Panc1 (cell line): ENCODE measurements around the gene MARCHF2. TPM values are rescaled to one million over a fixed set of nuclear protein-coding genes. Genes with fewer than 3 reads are reported as not detected.

Experiments used
- ATAC-seq: fragments of 200-7000 bp; cut with Tn5 transposase; 2 replicates; pipeline ENCODE4 v1.9.1; 2020; ENCODE audit warnings: mild to moderate bottlenecking, moderate library complexity
- BruUV-seq: library from RNA; stranded (reverse); fragments of 400-500 nt; replicated peaks from 2 replicates; lab custom pipeline; 2021; lab: Mats Ljungman, UMichigan
- CTCF ChIA-PET: fragments of 300-600 bp; sonication (Branson Sonifier 250); formaldehyde crosslinking; loops from one replicate; lab custom pipeline; 2022; ENCODE audit warnings: antibody characterized with exemption; lab: Charles Lee
- POLR2A ChIA-PET: fragments of 300-600 bp; sonication (Branson Sonifier 250); formaldehyde crosslinking; loops from one replicate; lab custom pipeline; 2022; ENCODE audit warnings: antibody characterized with exemption; lab: Charles Lee
- DNase-seq: peaks from one replicate; pipeline ENCODE4 v3.0.0-alpha.2; 2010; ENCODE audit warnings: low read depth, low spot score
- H3K27ac ChIP-seq: 2 replicates; pipeline ENCODE4 v1.5.1; 2011; ENCODE audit warnings: mild to moderate bottlenecking, low read length, inconsistent platforms
- H3K27me3 ChIP-seq: fragments of 200-500 bp; sonication (Bioruptor generic); 2 replicates; pipeline ENCODE4 v1.6.0; 2014; ENCODE audit warnings: low read length, inconsistent platforms; ENCODE audit not compliant: control insufficient read depth, insufficient read depth
- H3K36me3 ChIP-seq: fragments of 200-500 bp; sonication (Bioruptor generic); 2 replicates; pipeline ENCODE4 v1.5.1; 2014; ENCODE audit warnings: inconsistent platforms, mild to moderate bottlenecking, low read length, moderate library complexity; ENCODE audit not compliant: control insufficient read depth, insufficient read depth
- H3K4me1 ChIP-seq: 2 replicates; pipeline ENCODE4 v1.5.1; 2011; ENCODE audit warnings: inconsistent platforms, mild to moderate bottlenecking, low read length, moderate library complexity; ENCODE audit not compliant: control insufficient read depth, insufficient read depth
- H3K4me3 ChIP-seq, 2 experiments: 2 replicates each; pipeline ENCODE4 v1.5.1; 2011 to 2012; ENCODE audit warnings: low read depth in 2 of 2, low read length in 2 of 2, mild to moderate bottlenecking in 2 of 2, inconsistent platforms in 1 of 2, moderate library complexity in 1 of 2
- H3K9me3 ChIP-seq: fragments of 200-500 bp; sonication (Bioruptor generic); 2 replicates; pipeline ENCODE4 v1.5.1; 2014; ENCODE audit warnings: low read depth, mild to moderate bottlenecking, inconsistent platforms, low read length, moderate library complexity; ENCODE audit not compliant: control insufficient read depth, insufficient read depth
- POLR2AphosphoS5 ChIP-seq: IDR thresholded peaks from 2 replicates; pipeline ENCODE4 v1.6.1; 2012; ENCODE audit warnings: mild to moderate bottlenecking, low read depth, low read length, moderate library complexity
- SIN3A ChIP-seq: IDR thresholded peaks from 2 replicates; pipeline ENCODE4 v1.6.1; 2012; ENCODE audit warnings: low read depth, mild to moderate bottlenecking, low read length, moderate library complexity, borderline replicate concordance; ENCODE audit not compliant: insufficient read depth
- TCF7L2 ChIP-seq: IDR thresholded peaks from 2 replicates; pipeline ENCODE4 v1.6.1; 2011; ENCODE audit warnings: mild to moderate bottlenecking, low read depth, low read length, inconsistent platforms
- in situ Hi-C: cut with HindIII; loops from 2 replicates; pipeline ENCODE4 v1.10.0; 2016; ENCODE audit warnings: low sequenced_read_pairs, low pct_unique_long_range_greater_than_20kb
- intact Hi-C: fragments of 100-400 bp; cut with micrococcal nuclease; formaldehyde crosslinking; loops from one replicate; pipeline ENCODE4 v1.10.0; 2022; ENCODE audit not compliant: unreplicated experiment
- total RNA-seq: library from RNA; stranded (reverse); gene quantifications from one replicate; pipeline ENCODE4 v1.2.1, GENCODE V29; 2021; ENCODE audit not compliant: unreplicated experiment
- TF ChIP-seq, protein P1 (sequence below): fragments of 450-650 bp; IDR thresholded peaks from 2 replicates; pipeline ENCODE4 v1.5.1; 2017; ENCODE audit warnings: mild to moderate bottlenecking
- TF ChIP-seq, protein P2 (sequence below), 2 experiments: IDR thresholded peaks; 2 replicates each; pipeline ENCODE4 v1.6.1; 2011 to 2012; ENCODE audit warnings: low read depth in 2 of 2, control low read depth in 1 of 2, low read length in 1 of 2, mild to moderate bottlenecking in 1 of 2, moderate library complexity in 1 of 2; ENCODE audit not compliant: insufficient read depth in 1 of 2

MARCHF2 gene
- total RNA-seq, 1 experiment from 2014 or later = 32.6 TPM

- TF ChIP-seq SIN3A = no peak
- TF ChIP-seq, protein P1, sequence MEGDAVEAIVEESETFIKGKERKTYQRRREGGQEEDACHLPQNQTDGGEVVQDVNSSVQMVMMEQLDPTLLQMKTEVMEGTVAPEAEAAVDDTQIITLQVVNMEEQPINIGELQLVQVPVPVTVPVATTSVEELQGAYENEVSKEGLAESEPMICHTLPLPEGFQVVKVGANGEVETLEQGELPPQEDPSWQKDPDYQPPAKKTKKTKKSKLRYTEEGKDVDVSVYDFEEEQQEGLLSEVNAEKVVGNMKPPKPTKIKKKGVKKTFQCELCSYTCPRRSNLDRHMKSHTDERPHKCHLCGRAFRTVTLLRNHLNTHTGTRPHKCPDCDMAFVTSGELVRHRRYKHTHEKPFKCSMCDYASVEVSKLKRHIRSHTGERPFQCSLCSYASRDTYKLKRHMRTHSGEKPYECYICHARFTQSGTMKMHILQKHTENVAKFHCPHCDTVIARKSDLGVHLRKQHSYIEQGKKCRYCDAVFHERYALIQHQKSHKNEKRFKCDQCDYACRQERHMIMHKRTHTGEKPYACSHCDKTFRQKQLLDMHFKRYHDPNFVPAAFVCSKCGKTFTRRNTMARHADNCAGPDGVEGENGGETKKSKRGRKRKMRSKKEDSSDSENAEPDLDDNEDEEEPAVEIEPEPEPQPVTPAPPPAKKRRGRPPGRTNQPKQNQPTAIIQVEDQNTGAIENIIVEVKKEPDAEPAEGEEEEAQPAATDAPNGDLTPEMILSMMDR = no peak
- no peak for TF ChIP-seq POLR2AphosphoS5
- TF ChIP-seq TCF7L2 = no peak
- TF ChIP-seq, protein P2, sequence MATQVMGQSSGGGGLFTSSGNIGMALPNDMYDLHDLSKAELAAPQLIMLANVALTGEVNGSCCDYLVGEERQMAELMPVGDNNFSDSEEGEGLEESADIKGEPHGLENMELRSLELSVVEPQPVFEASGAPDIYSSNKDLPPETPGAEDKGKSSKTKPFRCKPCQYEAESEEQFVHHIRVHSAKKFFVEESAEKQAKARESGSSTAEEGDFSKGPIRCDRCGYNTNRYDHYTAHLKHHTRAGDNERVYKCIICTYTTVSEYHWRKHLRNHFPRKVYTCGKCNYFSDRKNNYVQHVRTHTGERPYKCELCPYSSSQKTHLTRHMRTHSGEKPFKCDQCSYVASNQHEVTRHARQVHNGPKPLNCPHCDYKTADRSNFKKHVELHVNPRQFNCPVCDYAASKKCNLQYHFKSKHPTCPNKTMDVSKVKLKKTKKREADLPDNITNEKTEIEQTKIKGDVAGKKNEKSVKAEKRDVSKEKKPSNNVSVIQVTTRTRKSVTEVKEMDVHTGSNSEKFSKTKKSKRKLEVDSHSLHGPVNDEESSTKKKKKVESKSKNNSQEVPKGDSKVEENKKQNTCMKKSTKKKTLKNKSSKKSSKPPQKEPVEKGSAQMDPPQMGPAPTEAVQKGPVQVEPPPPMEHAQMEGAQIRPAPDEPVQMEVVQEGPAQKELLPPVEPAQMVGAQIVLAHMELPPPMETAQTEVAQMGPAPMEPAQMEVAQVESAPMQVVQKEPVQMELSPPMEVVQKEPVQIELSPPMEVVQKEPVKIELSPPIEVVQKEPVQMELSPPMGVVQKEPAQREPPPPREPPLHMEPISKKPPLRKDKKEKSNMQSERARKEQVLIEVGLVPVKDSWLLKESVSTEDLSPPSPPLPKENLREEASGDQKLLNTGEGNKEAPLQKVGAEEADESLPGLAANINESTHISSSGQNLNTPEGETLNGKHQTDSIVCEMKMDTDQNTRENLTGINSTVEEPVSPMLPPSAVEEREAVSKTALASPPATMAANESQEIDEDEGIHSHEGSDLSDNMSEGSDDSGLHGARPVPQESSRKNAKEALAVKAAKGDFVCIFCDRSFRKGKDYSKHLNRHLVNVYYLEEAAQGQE (IDR thresholded peaks at IDR 0.05; ENCODE audit: insufficient read depth in 1 of 2, low read depth in 2 of 2, low read length in 1 of 2) = no peak
- no peaks in the 10 kb centered on the region; the same call in 1 of the 2 replicates for H3K36me3 ChIP-seq
- H3K27me3 ChIP-seq = no peaks in the 10 kb centered on the region
- no peak overlapping the region; the same call in 1 of the 2 replicates for H3K27ac ChIP-seq
- ChIA-PET POLR2A (no interaction called here), CTCF (no interaction called here)
- no peak overlapping the region for H3K4me3 ChIP-seq
- no peaks in the 10 kb centered on the region for H3K9me3 ChIP-seq
- DNase-seq = no peak
- peaks cover 32% of the 10 kb centered on the region for H3K4me1 ChIP-seq
- in situ Hi-C loops (no loop called here), intact Hi-C loops (no loop called here)
- ATAC-seq = no peak
- BruUV-seq = no TSS peak
Measured at GRCh38 chr19:8388612-8388958, 24.5 kb upstream of the MARCHF2 start.

DNA sequence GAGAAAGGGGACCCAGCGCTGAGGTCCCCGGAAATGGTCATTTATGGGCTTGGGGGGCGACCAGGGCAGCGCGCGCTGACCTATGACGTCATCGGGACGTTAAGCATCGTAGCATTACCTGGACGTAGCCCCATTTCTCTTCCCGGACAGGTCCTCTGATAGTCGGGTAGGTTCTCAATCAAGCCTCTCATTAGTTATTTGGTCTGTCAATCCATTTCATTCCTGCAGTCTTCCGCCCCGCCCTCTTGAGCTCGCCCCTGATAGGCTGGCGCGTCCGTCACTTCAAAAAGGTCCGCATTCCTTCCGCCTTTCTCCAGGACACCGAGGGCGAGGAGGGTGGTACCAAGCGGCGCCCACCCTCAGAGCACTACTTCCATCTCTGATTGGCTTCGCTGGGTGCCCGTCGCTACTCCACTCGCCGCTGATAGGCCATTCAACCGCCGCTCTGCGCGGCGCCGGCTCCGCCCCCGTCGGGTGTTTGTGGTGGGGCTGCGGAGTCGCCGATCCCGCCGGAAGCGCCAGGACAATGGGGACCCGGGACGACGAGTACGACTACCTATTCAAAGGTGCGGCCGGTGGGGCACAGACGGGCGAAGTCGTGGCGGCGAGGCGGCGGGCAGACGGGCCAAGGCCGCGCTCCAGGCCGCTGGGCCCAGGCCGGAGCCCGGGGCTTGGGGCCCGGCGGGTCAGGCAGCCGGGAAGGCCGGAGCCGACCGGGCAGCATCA, 23.1 kb upstream of the MARCHF2 start, which contains the start of gene RAB11B:
TSS of gene RAB11B (plus strand) at position 470 of the 726 bp plus-strand sequence. CDS start at position 527, 57 bp downstream.
- peak within 1 kb of the TSS; percentile 85 for H3K27ac ChIP-seq
- DNase-seq (peak; percentile 99), ATAC-seq (peak; percentile 92)
- in situ Hi-C loops (no loop called here), intact Hi-C loops (no loop called here)
- TF ChIP-seq TCF7L2 (peak; percentile 60), POLR2AphosphoS5 (no peak; the same call in 1 of the 2 replicates), SIN3A (0 out of 2 replicates have a peak, but pooled peaks have one; percentile 16)
- TF ChIP-seq, protein P2 (IDR thresholded peaks at IDR 0.05; ENCODE audit: insufficient read depth in 1 of 2, low read depth in 2 of 2, low read length in 1 of 2) = no peak
- TF ChIP-seq, protein P1 = no peak
- no TSS peak for BruUV-seq
- H3K4me1 ChIP-seq = peaks cover 44% of the 10 kb centered on the region
- ChIA-PET CTCF (no interaction called here), POLR2A (interaction anchor here (0.7 to 1.2 kb wide), 4 partner anchors 9 to 305 kb away, joined by 3 to 8 read pairs (median 4); no protein-coding TSS in a partner anchor)
- H3K4me3 ChIP-seq = peak within 1 kb of the TSS; percentile 61 to 80
- H3K9me3 ChIP-seq = no peaks in the 10 kb centered on the region
- H3K27me3 ChIP-seq = no peaks in the 10 kb centered on the region
- no peaks in the 10 kb centered on the region; the same call in 1 of the 2 replicates for H3K36me3 ChIP-seq
